ENCODE measurements around the gene IL1R1.
"Not testable (repeated sequence)": the region's sequence is repeated elsewhere in the genome, so short reads cannot be mapped to it uniquely, and the experiment has no call there.

IL1R1 gene

DNA sequence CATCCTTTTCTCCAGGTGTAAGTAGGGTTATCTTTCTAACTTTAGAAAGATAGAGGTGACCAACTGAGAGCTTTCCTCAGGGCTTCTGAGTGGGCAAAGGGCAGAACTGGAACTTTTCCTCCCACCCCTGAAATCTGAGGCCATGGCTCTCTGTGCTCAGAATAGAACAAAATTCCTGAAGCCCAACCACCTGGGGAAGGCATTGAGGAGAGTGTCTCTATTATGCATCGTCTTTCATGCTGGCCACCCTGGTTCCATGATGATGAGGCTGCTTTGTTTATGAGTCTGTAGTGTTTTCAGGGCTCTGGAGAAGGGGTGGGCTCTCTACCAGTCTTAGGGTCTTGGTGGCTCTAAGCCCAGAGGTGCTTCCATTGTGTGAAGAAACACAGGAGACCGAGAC lies 30.7 kb upstream of the IL1R1 start:
- DNase-seq (ENCODE audit: low read depth in 2 of 2): no peak

DNA sequence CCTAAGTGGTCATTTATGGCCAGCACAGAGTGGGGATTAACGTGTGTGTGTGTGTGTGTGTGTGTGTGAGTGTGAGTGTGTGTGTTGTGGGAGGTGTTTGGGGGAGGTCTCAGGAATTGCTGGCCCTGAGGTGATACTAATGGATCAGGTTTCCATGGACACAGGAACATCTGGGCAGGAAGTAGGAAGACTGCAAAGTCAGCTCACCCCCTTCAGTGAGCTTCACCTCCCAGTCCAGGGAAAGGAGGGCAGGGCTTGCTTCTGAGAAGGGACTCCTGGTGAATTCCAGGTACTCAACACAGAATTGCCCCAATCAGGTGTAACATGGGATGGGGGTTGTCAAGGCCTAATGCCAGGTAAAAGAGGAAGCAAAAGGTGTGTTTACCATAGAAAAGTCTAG lies 30.3 kb upstream of the IL1R1 start:
- no peak for DNase-seq (ENCODE audit: low read depth in 2 of 2)

DNA sequence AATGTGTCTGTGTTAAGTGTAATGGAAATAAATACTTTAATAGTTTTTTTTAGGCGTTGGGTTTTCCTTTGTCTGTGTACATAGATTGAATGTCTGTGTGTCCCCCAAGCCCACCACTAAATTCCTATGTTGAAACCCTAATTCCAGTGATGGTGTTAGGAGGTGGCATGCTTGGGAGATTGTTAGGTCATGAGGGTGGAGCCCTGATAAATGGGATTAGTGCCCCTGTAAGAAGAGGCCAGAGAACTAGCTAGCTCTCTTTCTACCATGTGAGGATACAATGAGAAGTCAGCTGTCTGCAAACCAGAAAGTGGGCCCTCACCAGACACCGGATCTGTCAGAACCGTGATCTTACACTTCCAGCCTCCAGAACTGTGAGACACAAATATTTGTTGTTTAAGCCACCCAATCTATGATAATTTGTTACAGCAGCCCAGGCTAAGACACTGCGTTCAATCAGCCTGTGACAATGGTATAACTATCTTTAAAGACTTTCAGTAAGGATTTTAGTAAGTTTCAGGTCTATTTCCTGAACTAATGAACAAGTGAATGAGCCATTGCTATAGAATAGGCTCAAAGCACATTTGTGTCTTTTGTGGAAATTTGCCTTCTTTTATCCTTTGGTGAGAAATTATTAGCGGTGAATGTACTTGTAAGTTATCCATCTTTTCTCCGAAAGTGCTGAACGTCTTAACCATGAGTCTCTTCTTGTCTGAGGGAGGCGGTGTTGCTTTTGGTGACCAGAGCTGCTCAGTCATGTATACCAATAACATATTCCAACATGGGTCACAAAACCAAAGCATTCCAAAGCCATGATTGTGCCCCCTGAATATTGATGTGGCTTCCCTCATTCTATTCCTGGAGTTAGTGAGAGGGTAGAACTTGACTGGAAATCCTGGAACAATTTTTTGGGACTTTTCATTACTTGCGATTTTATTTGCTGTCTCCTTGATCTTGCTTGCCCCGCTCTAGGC lies 29.6 kb upstream of the IL1R1 start:
- no peak for DNase-seq (ENCODE audit: low read depth in 2 of 2)

DNA sequence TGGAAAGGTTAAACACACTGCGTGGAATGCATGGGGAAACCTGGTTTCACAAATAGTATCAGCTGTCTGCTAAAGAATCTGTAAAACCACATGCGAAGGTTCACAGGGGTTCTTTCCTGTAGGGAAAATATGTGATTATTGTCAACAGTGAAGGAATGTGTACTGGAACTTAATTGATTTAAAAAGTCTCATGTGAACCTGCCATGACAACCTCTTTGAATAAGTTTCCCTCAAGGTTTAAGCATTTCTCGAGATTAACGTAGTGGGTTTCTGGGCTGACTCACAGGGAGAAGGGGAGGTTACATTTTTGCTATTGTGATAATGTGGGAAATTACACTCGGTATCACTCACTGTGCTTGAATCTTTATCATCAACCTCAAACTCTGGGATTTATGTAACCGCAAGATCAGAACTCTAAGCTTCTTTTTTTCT lies 28.2 kb upstream of the IL1R1 start:
- no peak for DNase-seq (ENCODE audit: low read depth in 2 of 2)

DNA sequence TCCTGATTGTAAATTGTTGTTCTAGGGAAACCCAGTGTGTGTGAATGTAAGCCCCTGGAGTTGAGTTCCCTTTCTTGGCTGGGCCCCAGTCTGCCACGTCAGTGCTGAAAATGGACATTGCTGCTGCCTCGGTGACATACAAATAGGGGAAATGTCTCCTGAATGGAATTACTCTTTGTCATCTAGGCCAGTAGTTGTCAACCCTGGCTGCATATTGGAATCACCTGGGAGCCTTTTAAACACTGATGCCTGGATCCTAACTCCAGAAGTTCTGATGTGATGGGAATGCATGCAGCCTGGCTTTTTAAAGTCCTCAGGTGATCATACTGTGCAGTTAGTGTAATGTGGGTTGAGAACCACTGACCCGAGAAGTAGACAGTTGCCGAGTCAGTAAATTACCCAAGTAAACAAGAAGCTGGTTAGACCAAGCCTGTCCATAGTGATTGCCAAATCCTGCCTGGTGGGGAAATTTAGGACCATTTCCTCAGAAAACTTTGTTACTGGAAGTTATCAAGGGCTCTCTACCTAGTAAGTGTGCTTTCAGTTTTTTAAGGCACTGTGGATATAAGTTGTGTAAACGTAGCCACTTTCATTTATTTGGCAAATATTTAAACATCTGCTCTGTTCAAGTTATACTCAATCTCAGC lies 27.6 kb upstream of the IL1R1 start:
- DNase-seq (ENCODE audit: low read depth in 2 of 2): no peak

DNA sequence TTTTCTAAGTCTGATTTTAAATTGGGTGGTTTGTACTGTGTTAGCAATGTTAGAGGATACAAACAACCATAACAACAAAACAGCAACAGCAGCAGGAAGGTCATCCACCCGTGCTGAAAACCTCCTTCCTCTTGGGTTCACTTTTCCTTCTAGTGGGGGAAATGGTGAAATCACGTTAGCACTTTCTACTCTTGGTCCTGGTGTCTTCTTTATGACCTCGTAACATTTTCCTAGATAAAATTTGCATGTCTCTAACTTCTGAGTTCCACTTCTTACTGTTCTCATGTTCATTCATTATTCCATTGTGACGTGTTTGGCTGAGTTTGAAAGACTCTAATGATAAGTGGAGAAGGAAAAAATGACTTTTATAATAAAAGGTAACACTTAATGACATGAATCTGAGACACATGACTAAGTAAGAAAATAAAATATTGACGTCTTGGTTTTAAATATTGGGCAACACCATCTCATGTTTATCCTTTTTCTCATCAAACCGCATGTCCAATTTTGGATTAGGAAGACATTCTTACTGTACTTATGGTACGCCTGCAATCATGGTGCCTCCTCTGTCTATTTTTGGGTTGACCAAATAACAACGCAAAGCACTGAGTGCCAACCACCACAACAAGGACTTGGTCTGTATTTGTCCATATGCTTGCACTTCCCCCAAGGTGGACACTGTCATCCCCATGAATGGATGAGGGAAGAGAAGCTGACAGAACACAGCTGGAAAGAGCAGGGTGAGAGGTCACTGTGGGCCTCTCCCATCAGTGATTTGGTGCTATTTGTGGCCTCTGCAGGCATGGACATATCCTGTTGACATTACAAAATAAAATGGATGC lies 25.7 kb upstream of the IL1R1 start:
- no peak for DNase-seq (ENCODE audit: low read depth in 2 of 2)

DNA sequence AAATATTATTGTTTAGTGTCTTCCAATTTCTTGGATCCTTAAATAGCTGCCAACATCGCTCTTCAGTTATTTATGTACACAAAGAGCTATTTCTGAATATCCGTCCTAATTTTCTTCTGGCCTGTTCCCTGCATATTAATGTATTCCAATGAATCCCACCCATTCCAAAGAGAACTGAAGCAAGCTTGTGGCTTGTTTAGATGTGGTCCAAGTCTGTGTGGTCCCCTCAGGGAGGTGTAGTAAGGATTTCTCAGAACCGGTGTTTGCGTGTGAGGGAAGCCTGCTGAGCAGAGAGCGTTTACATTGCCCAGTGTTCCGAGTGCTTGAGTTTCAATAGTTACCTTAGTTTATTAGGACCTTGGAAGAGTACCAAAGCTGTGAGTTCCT lies 25.1 kb upstream of the IL1R1 start:
- DNase-seq (ENCODE audit: low read depth in 2 of 2): no peak

DNA sequence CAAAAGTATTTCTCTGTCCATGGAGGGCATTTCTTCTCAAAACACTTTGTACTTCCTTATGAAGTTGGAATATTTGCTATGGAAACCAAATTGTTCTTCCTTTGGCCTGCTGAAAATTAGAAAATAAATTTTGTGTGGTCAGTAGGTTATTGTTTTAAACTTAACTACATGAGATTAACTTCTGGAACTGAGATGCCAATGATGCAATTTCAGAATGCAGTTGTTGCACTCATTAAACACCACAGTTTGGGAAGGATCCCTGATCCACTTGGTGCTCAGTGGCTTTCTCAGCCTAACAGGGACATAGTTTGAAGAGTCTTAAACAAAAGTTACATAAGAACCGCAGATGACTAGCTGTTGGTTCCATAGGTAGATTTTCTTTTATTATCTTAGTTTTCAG lies 23.3 kb upstream of the IL1R1 start:
- no peak for DNase-seq (ENCODE audit: low read depth in 2 of 2)

DNA sequence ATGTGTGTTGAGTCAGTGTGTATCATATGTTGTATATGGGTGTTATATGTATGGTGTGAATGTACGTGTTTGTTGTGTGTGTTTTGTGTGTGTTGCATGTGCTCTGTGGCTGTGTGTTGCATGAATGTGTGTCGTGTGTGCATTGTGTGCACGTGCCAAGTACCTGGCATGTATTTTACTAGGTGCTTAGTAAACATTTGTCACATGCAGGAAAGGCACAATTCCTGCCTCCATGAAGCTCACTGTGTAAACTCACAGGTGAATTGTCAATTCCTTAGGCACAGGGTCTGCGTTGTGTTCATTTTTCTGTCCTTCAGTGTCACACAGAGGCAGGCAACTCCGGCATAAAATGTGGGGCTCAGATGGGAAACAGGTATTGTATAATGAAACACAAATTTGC lies 22.3 kb upstream of the IL1R1 start:
- no peak for DNase-seq (ENCODE audit: low read depth in 2 of 2)

DNA sequence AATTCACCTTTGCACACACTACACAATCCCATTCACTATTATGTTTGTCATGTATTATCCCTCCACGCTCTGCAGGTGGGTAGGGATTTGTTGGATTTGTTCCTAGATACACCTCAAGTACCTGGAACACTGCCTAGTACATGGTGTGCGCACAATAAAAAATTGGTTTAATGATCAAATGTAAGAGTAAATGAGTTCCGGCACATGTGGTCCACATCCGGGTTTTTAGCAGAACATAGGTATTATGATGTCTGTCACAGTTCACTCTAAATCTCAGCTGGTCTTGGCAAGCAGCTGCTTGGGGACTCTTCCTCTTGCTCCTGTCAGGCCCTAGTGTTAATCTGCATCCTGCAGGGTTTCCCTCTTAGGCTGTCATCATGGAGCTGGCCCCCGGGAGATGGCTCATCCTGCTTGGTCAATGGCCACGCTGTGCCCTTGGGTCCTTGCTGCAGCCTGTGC lies 21.8 kb upstream of the IL1R1 start:
- no peak for DNase-seq (ENCODE audit: low read depth in 2 of 2)

DNA sequence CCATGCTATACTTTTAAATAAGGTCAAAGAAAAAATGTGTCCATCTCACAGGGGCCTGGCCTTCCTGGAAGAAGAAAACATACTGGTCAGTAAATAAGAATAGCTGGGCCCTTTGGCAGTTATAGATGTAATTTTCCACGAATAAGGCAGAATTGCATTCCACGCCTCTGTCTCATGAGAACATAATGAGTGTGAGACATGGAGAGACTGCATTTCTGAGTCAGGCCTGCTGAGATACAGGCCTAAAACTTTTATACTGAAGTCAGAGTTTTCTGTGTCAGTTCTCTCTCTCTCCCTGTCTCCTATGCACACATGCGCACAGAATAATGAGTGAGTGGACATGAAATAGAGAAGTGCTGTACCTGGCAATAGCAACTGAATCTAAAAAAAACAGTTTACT lies 20.4 kb upstream of the IL1R1 start:
- no peak for DNase-seq (ENCODE audit: low read depth in 2 of 2)

DNA sequence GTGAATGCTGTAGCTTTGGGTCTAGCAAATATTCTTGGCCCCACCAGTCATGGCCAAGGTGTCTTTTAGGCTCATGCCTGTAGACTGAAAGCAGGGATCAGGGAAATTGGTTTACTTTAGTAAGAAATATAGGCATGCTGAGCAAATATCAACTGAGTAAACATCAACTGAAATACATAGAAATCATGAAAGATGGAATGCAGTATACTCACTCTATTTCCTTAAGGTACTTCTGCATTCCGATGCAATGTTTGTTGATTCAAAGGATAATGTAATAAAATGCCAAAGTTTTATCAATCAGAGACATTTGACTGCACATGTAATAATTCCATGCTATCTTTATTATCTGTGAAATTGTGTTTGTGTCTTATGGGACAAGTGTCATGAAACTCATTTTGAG lies 19.6 kb upstream of the IL1R1 start:
- DNase-seq (ENCODE audit: low read depth in 2 of 2): no peak

DNA sequence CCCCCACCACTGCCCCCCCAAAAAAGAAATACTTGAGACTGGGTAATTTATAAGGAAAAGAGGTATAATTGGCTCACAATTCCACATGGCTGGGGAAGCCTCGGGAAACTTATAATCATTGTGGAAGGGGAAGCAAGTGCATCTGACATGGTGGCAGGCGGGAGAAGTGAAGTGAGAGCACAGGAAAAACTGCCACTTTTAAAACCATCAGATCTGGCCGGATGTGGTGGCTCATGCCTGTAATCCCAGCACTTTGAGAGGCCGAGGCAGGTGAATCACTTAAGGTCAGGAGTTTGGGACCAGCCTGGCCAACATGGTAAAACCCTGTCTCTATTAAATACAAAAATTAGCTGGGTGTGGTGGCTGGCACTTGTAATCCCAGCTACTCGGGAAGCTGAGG lies 18.1 kb upstream of the IL1R1 start:
- not testable (repeated sequence) for DNase-seq (ENCODE audit: low read depth in 2 of 2)

DNA sequence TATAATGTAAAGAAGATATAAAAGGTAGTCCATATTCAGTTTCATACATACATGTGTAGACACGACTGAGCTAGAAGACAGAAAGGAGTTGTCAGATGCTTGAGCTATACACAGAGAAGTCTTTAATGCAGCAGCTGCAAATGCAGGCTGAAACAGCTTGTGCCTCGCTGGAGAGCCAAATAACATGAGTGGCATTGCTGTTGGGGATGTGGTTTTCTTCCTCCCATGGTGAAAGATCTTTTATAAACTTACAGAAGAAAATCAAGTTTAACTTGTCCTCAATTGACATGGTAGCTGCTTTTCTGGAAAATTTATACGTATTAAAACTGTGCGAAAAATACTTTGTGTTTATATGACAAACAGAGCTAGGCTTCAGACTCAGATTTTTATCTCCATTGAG lies 16.4 kb upstream of the IL1R1 start:
- DNase-seq (ENCODE audit: low read depth in 2 of 2): no peak

DNA sequence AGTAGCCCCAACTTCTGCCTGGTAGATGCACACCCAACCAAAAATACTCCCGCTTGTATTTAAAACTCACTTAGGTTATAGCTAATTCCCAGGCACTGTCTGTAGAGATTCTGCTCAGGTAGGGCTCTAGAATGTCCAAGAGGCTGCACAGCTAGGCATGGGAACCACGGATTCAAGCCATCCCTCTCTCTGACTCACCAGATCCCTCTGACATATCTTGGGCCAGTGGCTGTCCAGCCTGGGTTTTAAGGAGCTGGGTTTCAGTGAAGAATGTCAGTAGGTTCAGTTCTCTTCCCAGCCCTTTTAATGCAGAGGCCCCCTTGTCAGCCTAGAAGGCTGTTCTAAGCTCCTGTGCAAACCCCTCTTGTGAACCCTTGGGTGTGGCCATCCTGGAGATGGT lies 15.9 kb upstream of the IL1R1 start:
- no peak for DNase-seq (ENCODE audit: low read depth in 2 of 2)

DNA sequence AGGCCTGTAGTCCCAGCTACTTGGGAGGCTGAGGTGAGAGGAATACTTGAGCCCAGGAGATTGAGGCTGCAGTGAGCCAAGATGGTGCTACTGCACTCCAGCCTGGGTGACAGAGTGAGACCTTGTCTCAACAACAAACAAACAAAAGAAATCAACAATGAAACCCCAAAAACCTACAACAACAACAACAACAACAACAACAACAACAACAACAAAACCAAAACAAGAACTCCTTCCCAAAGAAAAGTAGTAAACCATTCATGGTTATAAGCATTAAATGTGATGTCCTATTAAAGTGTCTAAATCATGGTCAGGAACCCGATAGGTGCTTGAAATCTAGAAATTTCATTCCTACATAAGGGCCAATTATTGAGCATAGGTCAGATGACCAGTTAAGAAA lies 13.5 kb upstream of the IL1R1 start:
- DNase-seq (ENCODE audit: low read depth in 2 of 2): no peak

DNA sequence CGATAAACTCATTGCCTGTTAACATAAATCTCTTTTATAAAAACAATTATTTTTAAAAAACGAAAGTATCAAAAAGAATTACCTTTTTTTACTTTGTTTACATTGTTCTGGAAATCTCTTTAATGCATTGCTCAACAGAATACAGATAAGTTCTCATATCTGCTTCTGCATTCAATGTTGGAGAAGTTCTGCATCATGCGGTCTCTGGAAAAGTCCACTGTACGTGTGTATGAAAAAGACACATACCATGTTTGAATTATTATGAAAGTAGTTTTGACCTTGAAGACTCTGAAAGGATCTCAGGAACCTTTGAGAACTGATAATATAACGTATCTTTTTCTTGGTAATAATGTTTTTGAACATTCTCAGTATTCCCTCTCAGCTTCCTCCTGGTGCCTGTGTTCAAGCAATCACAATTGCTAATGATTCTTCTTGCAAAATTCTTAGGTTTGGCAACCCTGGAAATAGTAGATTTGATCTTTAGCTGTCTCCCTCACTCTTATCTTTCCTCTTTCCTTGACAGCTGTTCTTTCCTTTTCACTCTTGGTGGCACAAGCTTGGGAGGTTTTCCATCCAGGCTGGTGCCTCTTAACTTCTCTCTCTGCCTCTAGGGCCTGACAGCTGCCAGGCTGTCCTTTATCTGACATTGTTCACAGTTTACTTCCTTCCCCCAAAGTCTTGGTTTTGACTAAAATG lies 12.4 kb upstream of the IL1R1 start:
- no peak for DNase-seq (ENCODE audit: low read depth in 2 of 2)

DNA sequence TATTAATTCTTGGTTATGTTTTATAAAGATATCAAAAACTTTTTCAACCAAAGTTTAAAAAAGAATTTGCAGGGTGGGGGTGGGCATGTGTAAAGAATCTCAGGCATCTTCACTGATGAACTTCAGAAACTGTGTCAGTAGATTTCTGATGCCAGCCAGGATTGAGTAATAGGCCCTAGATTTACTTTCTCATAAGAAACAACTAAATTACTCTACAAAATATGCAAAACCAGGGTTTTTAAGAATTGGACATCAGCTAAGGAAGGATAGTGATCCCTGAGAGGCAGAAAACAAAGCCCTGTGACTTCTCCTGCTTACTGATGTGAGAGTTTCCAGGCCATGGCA lies 11.9 kb upstream of the IL1R1 start:
- no peak for DNase-seq (ENCODE audit: low read depth in 2 of 2)

DNA sequence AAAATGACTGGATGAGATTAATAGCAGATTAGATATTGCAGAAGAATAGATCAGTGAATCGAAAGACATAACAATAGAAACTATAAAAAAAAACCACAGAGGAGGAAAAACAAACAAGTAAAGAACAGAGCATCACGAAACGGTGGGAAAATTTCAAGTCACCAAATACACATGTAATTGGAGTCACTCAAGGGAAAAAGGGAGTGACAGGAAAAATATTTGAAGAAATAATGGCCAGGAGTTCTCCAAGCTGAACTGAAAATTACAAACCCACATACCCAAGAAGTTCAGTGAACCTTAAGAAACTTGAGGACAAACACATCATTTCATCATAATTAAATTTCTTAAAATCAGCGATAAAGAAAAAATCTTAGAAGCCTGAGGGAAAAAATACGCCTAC lies 11.0 kb upstream of the IL1R1 start:
- no peak for DNase-seq (ENCODE audit: low read depth in 2 of 2)

DNA sequence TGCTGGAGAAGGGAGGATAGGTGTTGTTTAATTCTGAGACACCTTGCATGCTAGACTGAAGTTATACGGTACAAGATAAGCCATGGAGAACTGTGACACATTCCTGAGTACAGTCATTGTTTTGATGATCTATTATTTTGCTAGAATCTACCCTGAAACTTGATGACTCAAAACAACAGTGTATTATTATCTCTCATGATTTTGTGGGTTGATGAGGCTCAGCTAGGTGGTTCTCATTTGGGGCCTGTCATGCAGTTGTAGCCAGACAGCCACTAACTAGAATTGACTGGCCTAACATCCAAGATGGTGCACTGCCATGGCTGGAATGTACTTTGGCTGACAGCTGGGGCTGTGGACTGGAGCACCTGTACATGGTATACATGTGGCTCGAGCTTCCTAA lies 5.4 kb upstream of the IL1R1 start:
- DNase-seq (ENCODE audit: low read depth in 2 of 2): no peak

DNA sequence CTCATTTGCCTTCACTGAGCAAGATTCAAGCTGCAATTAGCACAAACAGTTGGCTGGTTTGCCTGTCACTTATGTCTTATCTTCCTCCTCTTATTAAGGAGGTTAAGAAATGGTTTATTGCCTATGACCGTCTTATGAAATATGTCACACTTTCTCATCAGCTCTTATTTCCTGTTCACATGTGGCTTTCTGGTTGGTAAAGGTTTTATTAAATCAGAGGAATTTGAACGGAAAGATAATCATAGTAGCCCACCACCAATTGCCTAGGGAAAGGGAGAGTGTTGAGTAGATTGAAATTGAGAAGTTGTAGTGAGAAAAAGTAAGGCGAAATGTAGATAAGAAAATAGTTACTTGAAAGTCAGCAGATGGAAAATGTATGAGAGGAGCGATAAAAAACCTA lies 4.2 kb upstream of the IL1R1 start:
- no peak for DNase-seq (ENCODE audit: low read depth in 2 of 2)

DNA sequence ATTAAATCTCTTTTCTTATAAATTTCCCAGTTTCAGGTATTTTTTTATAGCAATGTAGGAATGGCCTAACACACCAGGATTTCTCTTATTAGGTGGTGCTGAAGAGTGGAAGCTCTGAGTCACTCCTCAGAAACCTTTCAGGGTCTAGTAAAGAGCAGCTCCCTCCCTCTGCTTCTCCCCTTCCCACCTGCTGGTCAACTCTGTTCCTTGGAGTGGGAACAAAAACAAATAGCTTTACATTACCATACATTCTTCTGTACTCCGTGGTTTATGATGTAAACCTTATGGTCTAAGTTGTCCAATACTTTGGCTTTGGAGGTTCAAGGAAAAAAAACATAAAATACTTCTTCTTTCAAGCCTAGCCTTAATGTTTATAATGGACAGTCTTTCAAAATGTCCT lies 2.7 kb upstream of the IL1R1 start:
- DNase-seq (ENCODE audit: low read depth in 2 of 2): no peak

All from stimulated activated CD4-positive, alpha-beta T cell treated with anti-CD3 and anti-CD28 coated beads, Interleukin-1b, Interleukin-23, amount 100 ng/mL, for 1 hour (primary cell).